GM19468 (cell line): ENCODE data around the gene TSNAX.
"Not testable (repeated sequence)": the region's sequence is repeated elsewhere in the genome, so short reads cannot be mapped to it uniquely, and the experiment has no call there.

Experiments used
- ATAC-seq: cut with Tn5 transposase; IDR thresholded peaks from one replicate; pipeline ENCODE4 v1.9.1; 2021; ENCODE audit warnings: mild to moderate bottlenecking, moderate library complexity, moderate number of reproducible peaks; ENCODE audit not compliant: unreplicated experiment; ENCODE audit errors: extremely low read depth

Gene TSNAX

DNA sequence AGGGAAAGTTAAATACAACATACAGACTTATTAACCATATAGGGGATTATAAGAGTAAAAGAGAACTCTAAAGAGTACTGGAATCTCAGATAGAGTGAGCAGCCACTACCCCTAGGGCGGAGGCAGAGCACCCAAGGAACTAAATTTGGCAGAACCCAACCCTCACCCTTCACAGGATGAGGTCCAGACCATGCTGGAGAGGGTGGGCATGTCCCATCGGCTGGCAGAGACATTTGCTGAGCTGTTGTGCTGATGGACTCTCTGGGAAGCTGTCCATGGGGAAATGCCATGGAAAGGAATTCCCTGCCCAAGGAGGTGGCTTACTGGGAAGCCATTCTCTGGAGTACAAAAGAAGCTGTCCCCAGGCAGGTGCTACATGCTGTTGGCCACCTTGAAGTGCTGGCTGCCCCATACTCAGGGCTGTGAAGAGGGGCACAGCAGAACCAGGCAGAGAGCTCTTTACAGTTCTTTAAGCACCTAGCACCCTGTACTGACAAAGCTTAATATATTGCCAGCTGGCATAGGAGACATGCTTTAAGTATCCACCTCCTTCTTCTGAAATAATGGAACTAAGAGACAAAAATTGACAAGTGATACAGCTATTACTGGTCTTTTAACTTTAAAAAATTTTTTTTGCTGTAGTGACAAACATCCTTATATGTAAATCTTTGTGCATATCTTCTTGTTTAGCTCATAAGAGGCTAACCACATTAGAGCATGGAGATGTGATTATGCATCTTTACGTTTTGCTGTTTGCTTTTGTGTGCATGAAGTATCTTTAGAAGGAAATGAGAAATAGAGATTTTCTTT, 29.6 kb downstream of the TSNAX start:
- ATAC-seq = no peak

DNA sequence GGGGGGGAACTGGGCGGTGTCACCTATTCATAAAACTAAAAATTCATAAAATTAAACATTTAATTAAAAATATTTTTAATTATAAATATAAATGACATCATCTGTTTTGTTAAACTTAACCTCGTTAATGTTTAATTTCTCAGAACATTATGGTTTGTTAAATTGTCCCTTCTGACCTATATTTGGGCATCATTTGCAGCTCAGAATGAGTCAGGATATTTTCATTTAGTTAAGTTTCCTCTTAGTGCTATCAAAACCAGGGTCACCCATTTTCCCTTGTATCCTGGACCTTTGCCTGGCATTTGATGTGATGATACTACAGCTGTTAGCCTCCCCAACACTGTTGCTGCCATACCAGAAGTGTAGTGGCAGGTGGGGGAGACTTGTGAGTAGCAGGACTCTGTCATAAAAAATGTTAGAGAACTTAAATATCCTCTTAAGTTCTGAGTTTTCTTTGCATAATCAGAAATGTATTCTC, 30.3 kb downstream of the TSNAX start:
- no peak for ATAC-seq

DNA sequence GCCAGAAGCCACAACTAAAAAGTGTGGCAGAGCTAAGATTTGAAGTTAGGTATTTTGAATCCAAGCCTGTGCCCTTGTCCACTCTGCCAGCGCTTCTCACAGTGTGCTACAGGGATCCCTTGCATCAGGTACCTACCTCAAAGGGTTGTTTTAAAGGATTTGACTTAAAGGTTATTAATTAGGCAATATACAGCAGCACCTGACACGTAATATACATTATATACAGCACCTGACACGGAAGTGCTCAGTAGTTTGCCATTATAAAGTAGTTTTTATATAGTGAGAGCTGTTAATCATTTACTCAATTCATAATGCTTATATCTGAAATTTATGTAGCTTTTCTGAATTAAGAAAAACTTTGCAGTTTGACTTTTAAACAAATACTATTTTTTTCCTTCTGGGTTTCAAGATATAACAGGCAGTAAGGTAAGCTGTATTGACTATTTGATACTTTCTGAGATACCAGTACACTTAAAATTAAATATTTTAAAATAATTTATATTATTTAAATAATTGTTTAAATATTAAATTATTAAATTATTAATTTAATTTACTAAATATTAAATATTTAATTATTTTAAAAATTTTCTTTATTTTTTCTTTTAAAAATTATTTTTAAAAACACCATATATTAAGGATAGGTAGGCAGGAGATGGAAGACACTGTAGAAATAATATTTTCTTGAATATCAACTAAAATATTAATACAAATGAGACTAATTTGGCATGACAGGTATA, 33.3 kb downstream of the TSNAX start:
- no peak for ATAC-seq

DNA sequence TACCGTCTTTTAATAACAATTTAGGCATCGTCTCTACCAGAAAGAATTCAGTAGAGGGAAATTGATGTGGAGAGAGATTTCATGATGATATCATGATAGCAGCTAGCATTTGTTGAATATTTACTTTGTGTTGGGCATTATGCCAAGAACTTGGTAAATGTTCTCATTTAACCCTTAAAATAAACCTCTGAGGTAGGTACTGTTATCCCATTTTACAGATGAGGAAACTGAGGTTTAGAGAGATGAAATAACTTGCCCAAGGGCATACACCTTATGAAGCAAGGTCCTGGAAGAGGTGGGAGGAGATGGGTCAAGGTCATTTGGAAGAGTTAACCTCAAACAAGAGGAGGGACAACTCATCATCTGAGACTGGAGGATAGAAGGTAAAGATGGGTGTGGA, 34.8 kb downstream of the TSNAX start:
- ATAC-seq = no peak

DNA sequence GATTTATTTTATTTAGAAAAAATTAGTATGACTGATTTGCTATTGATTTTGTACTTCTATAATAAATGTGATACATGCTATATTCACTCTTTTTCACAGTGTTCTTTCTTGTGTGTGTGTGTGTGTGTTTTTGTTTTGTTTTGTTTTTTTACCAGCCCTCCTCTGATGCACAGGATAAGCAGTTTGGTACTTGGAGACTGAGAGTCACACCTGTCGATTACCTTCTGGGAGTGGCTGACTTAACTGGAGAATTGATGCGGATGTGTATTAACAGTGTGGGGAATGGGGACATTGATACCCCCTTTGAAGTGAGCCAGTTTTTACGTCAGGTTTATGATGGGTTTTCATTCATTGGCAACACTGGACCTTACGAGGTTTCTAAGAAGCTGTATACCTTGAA, 35.9 kb downstream of the TSNAX start:
- ATAC-seq = no peak

DNA sequence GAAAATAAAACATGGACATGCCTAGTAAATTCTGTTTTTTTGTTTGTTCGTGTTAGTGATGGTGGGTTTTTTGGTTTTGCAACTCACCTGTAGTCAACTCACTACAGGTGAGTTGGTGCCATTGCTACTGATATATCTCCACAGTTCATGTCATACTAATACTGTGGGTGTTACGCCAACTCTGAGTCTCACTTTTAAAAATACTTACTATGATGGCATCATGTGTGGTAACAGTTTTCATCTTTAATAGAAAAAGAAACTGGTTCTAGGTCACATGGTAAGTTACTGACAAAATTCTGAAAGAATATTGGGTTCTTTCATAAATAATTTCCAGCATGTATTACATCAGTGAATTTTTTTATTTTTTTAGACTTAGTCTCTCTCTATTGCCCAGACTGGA, 38.0 kb downstream of the TSNAX start:
- ATAC-seq = no peak

DNA sequence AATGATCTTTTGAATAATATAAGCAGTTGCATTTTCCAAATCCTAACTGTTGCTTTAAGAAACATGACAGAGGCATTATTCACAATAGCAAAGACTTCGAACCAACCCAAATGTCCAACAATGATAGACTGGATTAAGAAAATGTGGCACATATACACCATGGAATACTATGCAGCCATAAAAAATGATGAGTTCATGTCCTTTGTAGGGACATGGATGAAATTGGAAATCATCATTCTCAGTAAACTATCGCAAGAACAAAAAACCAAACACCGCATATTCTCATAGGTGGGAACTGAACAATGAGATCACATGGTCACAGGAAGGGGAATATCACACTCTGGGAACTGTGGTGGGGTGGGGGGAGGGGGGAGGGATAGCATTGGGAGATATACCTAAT, 41.8 kb downstream of the TSNAX start:
- ATAC-seq = not testable (repeated sequence)

DNA sequence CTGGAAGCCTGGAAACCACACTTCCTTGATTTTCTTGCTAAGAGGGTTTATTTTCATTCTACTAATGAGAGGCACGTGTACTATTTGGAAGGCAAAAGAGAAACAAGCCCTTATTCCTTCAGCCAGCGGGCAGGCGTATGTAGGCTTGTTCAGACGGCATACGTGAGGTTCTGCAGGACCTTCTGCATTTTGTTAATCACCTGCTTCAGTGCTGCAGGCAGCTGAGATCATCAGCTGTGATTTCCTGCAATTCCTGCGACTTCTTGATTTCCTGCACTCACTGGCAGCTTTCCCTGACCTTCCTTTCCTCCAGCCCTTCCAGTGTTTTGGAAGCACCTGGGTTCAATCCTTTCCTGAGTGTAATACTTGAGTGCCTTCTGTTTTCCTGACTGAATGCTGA, 43.4 kb downstream of the TSNAX start:
- no peak for ATAC-seq

DNA sequence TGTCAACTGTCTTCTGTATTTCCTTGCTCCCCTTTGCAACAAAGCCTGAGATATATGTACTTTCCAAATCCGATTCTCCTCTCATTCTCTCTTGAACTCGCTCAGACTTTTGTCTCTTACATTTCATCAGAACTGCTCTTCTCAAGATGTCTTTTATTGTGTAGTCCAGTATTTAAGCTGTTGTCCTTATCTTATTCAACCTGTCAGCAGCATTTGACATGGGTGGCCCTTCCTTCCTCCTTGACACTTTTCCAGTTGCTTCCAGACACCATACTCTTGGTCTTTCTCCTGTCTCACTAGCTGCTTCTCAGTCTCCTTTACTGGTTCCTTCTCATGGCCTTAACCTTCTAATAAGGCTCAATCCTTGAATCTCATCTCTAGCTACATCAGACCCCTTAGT, 47.0 kb downstream of the TSNAX start:
- no peak for ATAC-seq

DNA sequence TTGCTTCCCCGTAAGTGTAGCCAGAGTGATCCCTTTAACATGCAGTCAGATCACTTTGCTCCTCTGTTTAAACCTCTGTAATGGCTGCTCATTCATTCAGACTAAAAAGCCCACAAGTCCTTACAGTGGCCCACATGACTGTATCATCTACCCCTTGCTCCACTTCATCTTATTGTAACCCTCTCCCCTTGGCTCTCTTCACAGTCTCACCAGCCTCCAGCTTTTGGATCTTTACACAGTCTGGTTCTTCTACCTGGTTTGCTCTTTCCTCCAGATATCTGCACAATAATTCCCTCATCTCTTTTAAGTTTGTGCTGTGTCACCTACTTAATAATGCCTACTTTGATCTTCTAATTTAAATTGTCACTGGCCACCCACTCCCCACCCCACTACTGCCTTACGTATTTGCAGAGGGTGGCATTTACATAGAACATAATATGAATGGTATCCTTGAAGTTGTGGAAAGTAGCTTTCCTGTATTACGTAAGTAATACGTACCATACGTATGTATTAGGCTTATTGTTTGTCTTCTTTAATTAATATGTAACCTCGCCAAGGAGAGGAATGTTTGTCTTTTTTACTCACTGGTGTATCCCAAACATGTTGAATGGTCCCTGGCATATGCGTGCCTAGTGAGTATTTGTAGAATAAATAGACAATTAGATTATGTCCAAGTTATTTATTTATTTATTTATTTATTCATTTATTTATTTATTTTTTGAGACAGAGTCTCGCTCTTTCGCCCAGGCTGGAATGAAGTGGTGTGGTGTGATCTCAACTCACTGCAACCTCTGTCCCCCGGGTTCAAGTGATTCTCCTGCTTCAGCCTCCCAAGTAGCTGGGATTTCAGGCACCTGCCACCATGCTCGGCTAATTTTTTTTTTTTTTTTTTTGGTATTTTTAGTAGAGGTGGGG, 48.6 kb downstream of the TSNAX start:
- no peak for ATAC-seq

DNA sequence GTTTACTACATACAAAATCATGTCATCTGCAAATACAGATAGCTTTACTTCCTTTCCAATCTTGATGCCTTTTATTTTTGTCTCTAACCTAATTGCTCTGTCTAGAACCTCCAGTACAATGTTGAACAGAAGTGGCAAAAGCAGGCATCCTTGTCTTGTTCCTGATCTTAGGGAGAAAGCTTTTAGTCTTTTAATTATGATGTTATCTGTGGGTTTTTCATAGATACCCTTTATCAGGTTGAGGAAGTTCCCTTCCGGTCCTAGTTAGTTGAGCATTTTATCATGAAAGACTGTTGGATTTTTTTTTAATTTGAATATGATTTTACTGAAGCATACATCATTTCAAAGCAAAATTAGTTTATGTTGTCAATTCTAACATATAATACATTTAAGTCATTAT, 52.4 kb downstream of the TSNAX start:
- no peak for ATAC-seq

DNA sequence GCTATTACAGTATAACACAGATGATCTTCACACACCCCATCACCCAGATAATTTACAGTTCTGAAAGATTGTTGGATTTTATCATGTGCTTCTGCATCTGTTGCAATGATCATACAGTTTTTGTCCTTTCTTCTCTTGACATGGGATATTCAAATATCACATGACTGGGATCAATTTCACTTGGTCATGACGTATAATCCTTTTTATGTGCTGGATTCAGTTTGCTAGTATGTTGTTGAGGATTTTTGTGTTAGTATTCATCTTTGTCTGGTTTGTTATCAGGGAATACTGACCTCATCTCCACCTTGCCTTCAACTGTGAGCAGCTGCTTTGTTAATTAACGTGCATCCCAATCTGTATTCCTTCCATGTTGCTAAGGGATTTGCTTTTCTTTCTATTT, 53.4 kb downstream of the TSNAX start:
- ATAC-seq = no peak

DNA sequence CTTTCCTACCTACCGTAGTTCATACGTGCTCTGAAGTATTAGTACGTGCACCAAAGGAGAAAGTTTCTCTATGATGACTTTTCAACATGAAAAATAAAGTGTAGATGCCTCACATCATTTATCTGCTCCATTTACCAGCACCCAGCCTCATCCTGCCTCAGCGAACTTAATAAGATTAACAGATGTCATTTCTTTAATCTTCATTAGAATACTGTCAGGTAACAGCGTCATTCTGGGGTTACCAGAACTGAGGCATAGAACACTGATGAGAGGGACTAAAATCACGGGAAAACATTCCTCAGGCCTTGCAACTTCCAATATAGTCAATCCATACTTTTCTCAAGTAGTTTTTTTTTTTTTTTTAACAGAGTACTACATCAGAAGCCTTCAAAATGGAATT, 54.9 kb downstream of the TSNAX start:
- no peak for ATAC-seq

DNA sequence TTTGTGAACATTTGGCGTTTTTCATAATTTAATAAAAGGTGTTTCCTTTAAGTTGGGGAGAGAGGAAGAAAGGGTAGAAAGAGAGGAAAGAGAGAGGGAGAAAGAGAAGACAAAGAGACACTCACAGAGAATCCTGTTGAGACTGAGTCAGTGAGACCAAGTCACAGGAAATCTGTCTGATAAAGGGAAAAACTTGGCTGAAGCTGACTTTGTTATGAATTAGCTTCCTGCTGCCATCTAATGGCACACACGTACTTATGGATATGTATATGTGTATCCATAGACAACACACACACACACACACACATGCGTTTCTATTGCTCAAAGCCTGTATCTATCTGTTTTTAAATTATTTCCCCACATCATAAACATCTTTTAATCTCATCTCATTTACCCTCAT, 55.6 kb downstream of the TSNAX start:
- ATAC-seq = no peak

DNA sequence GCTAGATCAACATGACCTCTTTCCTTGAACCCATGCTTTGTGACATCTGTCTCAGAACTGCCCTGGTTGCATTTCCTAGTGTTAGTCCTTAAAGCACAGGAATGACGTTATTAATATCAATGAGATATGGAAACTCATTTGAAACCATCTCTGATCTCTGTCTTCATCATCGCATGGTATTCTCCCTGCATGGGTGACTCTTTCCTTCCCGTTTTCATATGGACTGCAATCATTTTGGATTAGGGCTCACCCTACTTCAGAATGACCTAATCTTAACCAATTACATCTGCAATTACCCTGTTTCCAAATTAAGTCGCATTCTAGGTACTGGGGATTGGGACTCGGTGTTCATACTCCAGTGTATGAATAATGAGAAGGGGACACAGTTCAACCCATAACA, 56.5 kb downstream of the TSNAX start:
- ATAC-seq = no peak

DNA sequence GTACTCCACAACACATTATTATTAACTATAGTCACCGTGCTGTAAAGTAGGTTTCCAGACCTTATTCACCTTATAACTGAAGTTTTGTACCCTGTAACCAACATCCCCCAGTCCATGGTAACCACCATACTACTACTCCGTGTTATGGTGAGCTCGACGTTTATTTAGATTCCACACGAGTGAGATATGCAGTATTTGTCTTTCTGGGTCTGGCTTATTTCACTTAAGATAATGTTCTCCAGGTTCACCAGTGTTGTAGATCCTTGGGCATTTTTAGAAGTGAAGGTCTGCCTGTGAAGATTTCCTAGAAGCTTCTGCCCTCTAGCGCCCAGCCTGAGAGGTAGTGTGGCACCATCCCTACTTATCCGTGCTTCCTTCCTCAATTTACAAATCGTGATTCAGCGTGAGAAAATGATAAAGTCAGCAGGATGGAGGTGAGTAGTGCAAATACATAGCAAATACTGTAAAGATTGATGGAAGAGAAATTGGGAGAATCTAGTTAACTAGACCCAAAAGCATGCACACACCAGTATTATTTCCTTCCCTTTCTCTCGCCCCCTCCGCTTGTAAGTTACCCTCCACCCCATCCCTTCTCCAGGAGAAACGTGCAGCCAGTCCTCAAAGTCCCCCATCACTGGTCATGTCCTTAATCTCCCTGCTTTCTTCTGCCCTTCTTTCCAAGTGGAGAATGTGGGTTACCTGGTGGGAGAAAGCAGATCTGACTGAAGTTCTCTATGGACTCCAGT, 62.2 kb downstream of the TSNAX start:
- ATAC-seq = peak; percentile 39

DNA sequence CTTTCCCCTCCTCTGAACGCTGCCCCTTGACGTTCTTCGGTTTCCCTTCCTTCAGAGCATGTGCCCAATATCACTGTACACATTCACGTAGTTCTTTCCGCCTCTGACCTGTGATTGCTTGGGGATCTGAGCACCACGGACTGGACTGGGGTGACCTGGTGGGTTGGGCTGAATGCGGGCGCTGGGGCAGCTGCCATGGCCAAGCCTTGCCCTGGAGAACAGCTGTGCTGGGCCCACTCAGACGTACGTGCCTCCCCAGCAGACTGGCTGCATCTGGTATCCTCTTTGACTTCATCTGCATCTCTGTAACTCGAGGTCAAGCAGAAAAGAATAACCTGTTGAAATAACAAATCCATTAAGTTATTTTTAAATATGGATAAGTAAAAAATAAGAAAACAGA, 63.0 kb downstream of the TSNAX start:
- no peak for ATAC-seq

DNA sequence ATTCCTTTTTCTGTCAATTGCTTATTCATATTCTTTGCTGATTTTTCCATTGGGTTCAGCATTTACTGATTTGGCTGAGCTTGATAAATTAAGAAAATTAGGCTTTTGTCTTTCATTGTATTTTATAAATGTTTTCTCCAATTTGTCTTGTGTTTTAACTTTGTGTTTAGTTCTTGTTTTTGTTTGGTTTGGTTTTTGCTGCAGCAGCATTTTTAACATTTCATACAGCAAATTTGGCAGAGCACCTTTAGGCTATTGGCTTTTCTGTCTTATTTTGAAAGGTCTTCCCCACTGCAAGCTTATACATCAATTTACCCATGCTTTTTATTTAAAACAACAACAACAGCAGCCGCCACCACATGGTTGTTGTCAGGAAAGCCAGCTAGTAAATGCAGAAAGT, 64.3 kb downstream of the TSNAX start:
- no peak for ATAC-seq

DNA sequence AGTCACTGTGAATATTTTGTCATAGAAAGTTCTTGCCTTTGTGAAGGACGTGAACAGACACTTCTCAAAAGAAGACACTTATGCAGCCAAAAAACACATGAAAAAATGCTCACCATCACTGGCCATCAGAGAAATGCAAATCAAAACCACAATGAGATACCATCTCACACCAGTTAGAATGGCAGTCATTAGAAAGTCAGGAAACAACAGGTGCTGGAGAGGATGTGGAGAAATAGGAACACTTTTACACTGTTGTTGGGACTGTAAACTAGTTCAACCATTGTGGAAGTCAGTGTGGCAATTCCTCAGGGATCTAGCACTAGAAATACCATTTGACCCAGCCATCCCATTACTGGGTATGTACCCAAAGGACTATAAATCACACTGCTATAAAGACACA, 64.8 kb downstream of the TSNAX start:
- ATAC-seq = not testable (repeated sequence)

DNA sequence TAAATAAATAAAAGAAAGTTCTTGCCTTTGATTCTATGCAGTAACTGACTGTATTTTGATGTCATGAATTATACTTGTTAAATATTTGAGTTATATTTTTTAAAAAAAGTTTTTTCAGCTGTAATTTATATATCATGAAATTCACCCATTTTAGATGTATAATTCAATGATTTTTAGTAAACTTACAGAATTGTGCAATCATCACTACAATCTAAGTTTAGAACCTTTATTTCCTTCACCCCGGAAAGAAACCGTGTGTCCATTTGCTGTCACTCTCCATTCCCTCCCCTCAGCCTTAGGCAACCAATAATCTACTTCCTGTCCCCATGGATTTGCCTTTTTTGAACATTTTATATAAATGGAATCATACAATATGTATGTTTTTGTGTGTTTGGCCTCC, 65.7 kb downstream of the TSNAX start:
- ATAC-seq = no peak
